Measurements from ENCODE around the gene PSMA4.
A peak's percentile ranks its signal among the peaks of the same experiment; 100 is the strongest.

The PSMA4 gene

GRCh38 chr15:78540141-78540870, at the start of gene PSMA4:
Gene PSMA4, plus strand, starts transcription at chr15:78540444. Its CDS starts 1,484 bp downstream, at chr15:78541928.
- H3K27ac ChIP-seq: peak within 1 kb of the TSS; percentile 86
- POLR2A ChIA-PET (ENCODE audit: low non-redundant PET): interaction anchor here (1.8 kb wide), 1 partner anchor 25 kb away, joined by 5 read pairs; the partner anchor contains the start of gene CHRNA5
- TF ChIP-seq, protein P1, sequence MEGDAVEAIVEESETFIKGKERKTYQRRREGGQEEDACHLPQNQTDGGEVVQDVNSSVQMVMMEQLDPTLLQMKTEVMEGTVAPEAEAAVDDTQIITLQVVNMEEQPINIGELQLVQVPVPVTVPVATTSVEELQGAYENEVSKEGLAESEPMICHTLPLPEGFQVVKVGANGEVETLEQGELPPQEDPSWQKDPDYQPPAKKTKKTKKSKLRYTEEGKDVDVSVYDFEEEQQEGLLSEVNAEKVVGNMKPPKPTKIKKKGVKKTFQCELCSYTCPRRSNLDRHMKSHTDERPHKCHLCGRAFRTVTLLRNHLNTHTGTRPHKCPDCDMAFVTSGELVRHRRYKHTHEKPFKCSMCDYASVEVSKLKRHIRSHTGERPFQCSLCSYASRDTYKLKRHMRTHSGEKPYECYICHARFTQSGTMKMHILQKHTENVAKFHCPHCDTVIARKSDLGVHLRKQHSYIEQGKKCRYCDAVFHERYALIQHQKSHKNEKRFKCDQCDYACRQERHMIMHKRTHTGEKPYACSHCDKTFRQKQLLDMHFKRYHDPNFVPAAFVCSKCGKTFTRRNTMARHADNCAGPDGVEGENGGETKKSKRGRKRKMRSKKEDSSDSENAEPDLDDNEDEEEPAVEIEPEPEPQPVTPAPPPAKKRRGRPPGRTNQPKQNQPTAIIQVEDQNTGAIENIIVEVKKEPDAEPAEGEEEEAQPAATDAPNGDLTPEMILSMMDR (conservative IDR thresholded peaks at IDR 0.05; ENCODE audit: low read depth): no peak
- peak; percentile 97 for DNase-seq (ENCODE audit: low spot score)
- CTCF ChIA-PET: interaction anchor here (0.7 to 1.0 kb wide), 2 partner anchors 20 to 125 kb away, joined by 3 read pairs; no protein-coding TSS in a partner anchor

GRCh38 chr15:78492872-78493271, 47.4 kb upstream of the PSMA4 start:
- POLR2A ChIA-PET (ENCODE audit: low non-redundant PET): no interaction called here
- H3K27ac ChIP-seq: no peak overlapping the region
- TF ChIP-seq, protein P1 (conservative IDR thresholded peaks at IDR 0.05; ENCODE audit: low read depth): no peak
- DNase-seq (ENCODE audit: low spot score): no peak
- CTCF ChIA-PET: no interaction called here

- no peak overlapping the region for H3K27ac ChIP-seq
- POLR2A ChIA-PET (ENCODE audit: low non-redundant PET): no interaction called here
- DNase-seq (ENCODE audit: low spot score): no peak
- CTCF ChIA-PET: interaction anchor here (0.6 kb wide), 1 partner anchor 50 kb away, joined by 3 read pairs; no protein-coding TSS in a partner anchor
- TF ChIP-seq, protein P1 (conservative IDR thresholded peaks at IDR 0.05; ENCODE audit: low read depth): no peak
Measured at GRCh38 chr15:78501857-78502256, 38.4 kb upstream of the PSMA4 start.

DNA sequence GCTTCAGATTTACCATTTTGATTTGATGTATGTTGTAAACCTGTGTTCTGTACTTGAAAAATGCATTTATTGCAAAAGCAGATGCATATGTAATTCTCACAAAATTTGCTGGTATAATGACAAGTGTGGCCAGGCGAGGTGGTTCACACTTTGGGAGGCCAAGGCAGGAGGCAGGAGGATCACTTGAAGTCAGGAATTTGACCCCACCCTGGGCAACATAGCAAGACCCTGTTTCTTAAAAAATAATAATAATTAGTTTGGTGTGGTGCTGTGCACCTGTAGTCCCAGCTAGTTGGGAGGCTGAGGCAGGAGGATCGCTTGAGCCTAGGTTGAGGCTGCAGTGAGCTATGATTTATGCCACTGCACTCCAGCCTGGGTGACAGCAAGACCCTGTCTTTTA, 37.6 kb upstream of the PSMA4 start:
- TF ChIP-seq, protein P1 (conservative IDR thresholded peaks at IDR 0.05; ENCODE audit: low read depth): no peak
- no peak for DNase-seq (ENCODE audit: low spot score)
- POLR2A ChIA-PET (ENCODE audit: low non-redundant PET): no interaction called here
- H3K27ac ChIP-seq: no peak overlapping the region
- CTCF ChIA-PET: no interaction called here

DNA sequence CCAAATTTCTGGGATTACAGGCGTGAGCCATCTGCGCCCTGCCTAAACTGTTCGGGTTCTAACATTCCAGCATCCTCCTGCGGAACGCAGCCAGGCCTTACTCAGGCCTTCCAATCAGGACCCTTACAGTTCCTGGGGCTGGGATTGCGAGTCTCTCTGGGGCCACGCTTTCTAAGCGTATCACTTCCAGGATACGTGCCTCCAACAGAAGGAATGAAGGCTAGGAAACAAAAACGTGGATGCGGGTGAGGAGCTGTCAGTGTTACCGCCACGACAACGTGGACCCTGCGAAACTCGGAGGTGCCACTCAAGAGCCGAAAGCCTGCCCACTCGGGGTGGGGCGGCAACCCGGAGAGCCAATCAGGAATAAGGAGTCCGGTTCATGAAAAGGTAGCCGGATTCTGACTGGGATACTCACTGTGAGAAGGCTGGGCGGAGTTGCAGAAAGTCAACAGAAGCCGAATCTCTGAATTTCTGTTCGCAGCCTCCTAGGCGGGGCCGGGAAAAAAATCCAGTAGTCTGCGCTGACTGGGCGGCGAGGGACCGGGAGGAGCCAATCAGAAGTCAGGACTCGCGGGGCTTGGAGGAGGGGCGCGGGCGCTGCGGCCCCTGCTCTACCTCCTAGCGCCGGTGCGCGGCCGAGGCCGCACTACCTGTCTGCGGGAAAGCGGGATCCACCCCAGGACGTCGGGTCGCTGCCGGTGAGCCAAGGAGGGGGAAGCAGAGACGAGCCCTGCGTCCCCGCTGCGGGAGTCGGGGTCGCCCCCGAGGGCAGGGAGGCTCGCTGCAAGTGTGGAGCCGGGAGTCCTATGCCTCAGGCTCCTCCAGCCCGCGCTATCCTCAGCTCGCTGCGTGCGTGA, 33.0 kb upstream of the PSMA4 start, which contains the start of gene HYKK:
Gene HYKK (plus strand): TSS at position 607 of the 860 bp plus-strand sequence. CDS start 5,512 bp downstream, outside the sequence.
- H3K27ac ChIP-seq: peak within 1 kb of the TSS; percentile 66
- ChIA-PET POLR2A (ENCODE audit: low non-redundant PET) (no interaction called here), CTCF (interaction anchor here (0.6 kb wide), 2 partner anchors 27 to 56 kb away, joined by 3 read pairs; no protein-coding TSS in a partner anchor)
- DNase-seq (ENCODE audit: low spot score): peak; percentile 100
- TF ChIP-seq, protein P1 (conservative IDR thresholded peaks at IDR 0.05; ENCODE audit: low read depth): peak; percentile 31; the same call in 1 of the 2 replicates

DNA sequence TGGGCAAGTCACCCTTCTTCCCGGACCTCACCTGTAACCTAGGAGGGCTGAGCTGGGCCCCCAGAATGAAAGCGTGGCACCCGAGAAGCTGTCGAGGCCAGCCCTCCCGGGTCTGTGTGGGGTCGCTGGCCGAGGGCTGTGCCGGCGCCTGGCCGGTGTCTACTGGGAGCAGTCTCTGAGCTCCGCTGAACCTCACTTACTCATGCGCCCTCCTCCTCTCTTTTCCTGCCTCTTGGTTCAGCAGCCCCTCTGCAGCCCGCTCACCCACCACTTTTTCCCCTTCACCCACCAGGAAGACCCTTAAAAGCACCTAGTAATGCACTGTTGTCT, 32.4 kb upstream of the PSMA4 start:
- TF ChIP-seq, protein P1 (conservative IDR thresholded peaks at IDR 0.05; ENCODE audit: low read depth): no peak
- ChIA-PET CTCF (interaction anchor here (0.6 to 0.7 kb wide), 3 partner anchors 55 to 287 kb away, joined by 3 to 4 read pairs (median 3); no protein-coding TSS in a partner anchor), POLR2A (ENCODE audit: low non-redundant PET) (no interaction called here)
- DNase-seq (ENCODE audit: low spot score): no peak
- peak overlapping the region; percentile 66 for H3K27ac ChIP-seq
